Activated CD4-positive, alpha-beta T cell treated with anti-CD3 and anti-CD28 coated beads for 4 hours (primary cell): Measurements from ENCODE around the gene AHNAK.
"Not testable (repeated sequence)": the region's sequence is repeated elsewhere in the genome, so short reads cannot be mapped to it uniquely, and the experiment has no call there.

Experiments used
- DNase-seq, 2 donors: peaks; one replicate each; pipeline ENCODE4 v3.0.0-alpha.2; 2020

The AHNAK gene

GRCh38 chr11:62514151-62514550, 32.5 kb downstream of the AHNAK start:
- DNase-seq, result no peak

- no peak for DNase-seq
Measured at GRCh38 chr11:62513626-62514025, 33.0 kb downstream of the AHNAK start.

GRCh38 chr11:62512961-62513360, 33.6 kb downstream of the AHNAK start:
- no peak for DNase-seq

GRCh38 chr11:62508336-62509058, 38.1 kb downstream of the AHNAK start:
- DNase-seq, result no peak

DNA sequence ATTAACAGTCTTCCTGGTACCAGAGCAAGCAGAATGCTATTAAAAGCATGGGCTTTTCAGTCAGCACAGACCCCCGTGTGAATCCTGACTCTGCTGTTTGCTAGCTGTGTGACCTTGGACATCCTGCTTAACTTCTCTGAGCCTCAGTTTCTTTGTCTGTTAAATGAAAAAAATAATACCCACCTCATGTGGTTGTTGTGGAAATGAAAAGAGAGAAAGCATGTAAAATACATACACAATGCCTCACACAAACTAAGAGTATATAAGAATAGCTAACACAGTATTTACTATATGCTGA, 39.5 kb downstream of the AHNAK start:
- DNase-seq, result no peak

- no peak for DNase-seq
Measured at GRCh38 chr11:62506413-62507124, 40.0 kb downstream of the AHNAK start.

- no peak for DNase-seq
Measured at GRCh38 chr11:62505440-62506091, 41.0 kb downstream of the AHNAK start.

GRCh38 chr11:62505059-62505439, 41.6 kb downstream of the AHNAK start:
- no peak for DNase-seq

DNA sequence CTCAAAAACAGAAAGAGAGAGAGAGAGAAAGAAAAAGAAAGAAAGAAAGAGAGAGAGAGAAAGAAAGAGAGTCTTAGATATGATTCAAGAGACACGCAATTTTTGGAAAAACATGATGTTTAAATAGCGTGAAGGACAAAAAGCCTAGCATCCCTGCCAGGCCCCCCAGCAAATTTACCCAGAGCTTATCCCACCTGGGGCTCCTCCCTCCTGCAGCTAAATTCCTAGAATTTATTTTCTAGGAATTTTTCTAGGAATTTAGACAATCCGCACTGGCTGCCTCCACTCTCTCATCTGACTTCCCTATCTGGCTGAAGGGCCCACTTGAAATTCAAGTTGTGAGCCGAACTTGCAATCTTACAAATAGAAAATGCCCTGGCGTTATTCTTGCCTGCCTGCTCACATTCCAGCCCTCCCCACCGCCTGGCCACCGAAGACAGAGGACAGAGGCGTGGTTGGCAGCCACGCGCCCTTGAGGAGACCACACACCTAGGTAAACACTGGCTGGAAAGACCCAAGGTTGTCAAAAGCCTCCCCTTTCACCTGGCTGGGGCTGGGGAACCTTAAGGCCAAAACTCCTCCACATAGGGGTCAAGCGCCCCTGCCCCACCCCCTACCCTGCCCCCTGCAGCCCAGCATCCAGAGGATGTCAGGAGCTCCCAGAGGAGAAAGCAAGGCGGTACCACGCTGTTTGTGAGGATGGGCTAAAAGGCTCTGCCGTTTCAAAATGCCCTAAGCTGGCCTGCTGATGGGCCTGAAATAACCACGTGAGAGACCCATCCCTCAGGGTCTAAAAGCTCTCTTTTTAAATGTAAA, 42.2 kb downstream of the AHNAK start:
- no peak for DNase-seq

DNA sequence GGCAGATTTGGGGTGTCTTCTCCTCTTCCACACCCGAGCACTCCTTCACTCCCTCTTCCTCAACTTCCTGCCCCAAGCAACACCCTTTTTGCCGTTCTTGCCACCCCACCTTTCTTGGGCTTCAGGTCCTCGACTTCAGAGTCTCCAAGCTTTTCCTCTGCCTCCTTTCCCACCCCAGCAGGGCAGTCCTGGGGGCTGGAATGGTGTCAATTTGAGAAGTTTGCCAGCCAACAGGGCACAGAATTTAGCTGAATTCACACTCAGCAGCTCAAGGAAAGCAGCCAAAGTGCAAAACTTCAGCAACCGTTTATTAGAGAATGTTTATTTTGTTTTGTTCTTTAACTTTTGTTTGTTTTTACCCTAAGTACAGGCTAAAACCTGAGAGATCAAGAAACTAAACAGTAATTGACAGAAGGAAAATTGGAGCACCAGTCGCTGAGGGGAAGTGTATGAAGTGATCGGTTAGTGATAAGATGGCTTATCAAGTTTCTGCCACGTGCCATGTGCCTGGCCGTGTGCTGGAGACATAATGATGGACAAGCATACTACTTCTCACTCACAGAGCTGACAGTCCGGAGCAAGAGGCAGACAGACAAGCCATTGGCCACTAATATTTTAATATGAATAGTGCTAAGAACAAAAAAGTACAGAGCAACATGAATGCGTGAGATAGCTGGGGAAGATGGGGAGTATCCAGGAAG, 44.4 kb downstream of the AHNAK start:
- no peak for DNase-seq

- DNase-seq, result no peak
Measured at GRCh38 chr11:62501432-62501891, 45.1 kb downstream of the AHNAK start.

DNA sequence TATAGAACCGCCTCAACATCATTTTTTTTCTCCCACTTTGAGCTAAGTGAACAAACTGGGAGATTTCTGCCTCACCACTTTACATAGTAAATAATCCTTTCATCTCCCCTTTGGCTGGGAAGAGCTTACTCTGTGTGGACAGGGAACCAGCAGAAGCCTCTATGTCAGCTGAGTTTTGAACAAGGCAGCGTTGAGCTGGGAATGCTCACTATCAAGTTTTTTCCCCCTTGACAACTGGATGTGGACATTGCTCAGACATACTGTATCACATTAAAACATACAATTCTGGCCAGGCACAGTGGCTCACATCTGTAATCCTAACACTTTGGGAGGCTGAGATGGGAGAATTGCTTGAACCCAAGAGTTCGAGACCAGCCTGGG, 46.0 kb downstream of the AHNAK start:
- DNase-seq, result no peak

- no peak for DNase-seq
Measured at GRCh38 chr11:62499944-62500649, 46.5 kb downstream of the AHNAK start.

GRCh38 chr11:62499311-62499943, 47.2 kb downstream of the AHNAK start:
- not testable (repeated sequence) for DNase-seq

DNA sequence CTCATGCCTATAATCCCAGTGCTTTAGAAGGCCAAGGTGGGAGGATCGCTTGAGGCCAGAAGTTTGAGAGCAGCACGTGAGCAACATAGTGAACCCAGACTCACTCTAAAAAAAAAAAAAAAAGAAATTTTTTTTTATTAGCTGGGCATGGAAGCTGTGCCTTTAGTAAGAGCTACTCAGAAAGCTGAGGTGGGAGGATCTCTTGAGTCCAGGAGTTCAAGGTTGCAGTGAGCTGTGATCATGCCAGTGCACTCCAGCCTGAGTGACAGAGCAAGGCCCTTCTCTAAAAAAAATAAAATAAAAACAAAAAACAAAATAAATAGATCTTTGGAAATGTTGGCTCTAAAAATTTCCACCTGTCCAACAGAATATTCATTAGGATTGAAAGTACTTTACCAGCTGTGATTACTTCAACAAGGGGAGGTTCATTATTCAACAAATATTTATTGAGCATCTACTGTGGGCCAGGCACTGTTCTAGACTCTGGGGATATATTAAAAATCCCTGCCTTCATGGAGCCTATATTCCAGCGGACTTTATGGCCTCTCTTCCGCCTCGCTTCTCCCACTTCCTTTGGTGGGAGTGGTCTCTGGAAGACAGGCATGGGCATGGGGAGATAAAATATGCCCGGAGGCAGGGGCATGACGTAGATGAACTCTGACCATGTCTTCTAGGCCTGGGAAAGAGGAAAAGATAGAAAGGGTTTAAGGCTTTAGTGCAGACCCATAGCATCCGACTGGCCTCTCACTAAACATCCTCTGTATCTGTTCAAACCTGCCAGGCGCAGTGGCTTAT, 47.9 kb downstream of the AHNAK start:
- no peak for DNase-seq

- DNase-seq, result no peak
Measured at GRCh38 chr11:62498031-62498430, 48.6 kb downstream of the AHNAK start.

GRCh38 chr11:62497132-62497801, 49.3 kb downstream of the AHNAK start:
- DNase-seq, result peak in 1 of 2 donors; percentile 3

- DNase-seq, result no peak
Measured at GRCh38 chr11:62496676-62497075, 49.9 kb downstream of the AHNAK start.

GRCh38 chr11:62494246-62494645, 52.4 kb downstream of the AHNAK start:
- DNase-seq, result no peak

GRCh38 chr11:62493801-62494200, 52.8 kb downstream of the AHNAK start:
- DNase-seq, result no peak
